Measurements from ENCODE around the gene MLH1.

GRCh38 chr3:36988356-36988755 is 5.0 kb upstream of the MLH1 start:
- no peak for TF ChIP-seq EP300 (IDR thresholded peaks at IDR 0.05)
- TF ChIP-seq CTCF (IDR thresholded peaks at IDR 0.05), result no peak
- TF ChIP-seq POLR2A (IDR thresholded peaks at IDR 0.05), result no peak

Measured in sigmoid colon (tissue), 4 donors.